Thoracic aorta (tissue), 2 donors: ENCODE results near the gene TTLL5. TPM values are rescaled to one million over a fixed set of nuclear protein-coding genes. Genes with fewer than 3 reads are reported as not detected.

Source experiments
- ATAC-seq: fragments of 150-250 bp; one replicate; pipeline ENCODE4 v1.8.0; 2017; ENCODE audit warnings: low read depth; ENCODE audit not compliant: insufficient number of reproducible peaks, low FRiP score
- DNase-seq: peaks from one replicate; pipeline ENCODE4 v3.0.0-alpha.2; 2020; ENCODE audit warnings: low spot score
- H3K27ac ChIP-seq, 2 donors: fragments of 200-600 bp; sonication (generic); 1 replicate in 1 of 2; 2 replicates in 1 of 2; pipeline ENCODE4 v1.5.1; 2016; ENCODE audit warnings: mild to moderate bottlenecking in 2 of 2, moderate library complexity in 2 of 2
- H3K27me3 ChIP-seq: fragments of 200-600 bp; sonication (generic); replicated peaks from 2 replicates; pipeline ENCODE4 v1.6.0; 2016; ENCODE audit warnings: mild to moderate bottlenecking; ENCODE audit not compliant: insufficient read depth
- H3K36me3 ChIP-seq: fragments of 200-600 bp; sonication (generic); one replicate; pipeline ENCODE4 v1.5.1; 2016
- H3K4me1 ChIP-seq, 2 donors: fragments of 200-600 bp; sonication (generic); 1 replicate in 1 of 2; 2 replicates in 1 of 2; pipeline versions ENCODE4 v1.5.1 to v1.6.0; 2016; ENCODE audit warnings: low read depth in 2 of 2, mild to moderate bottlenecking in 1 of 2; ENCODE audit not compliant: control insufficient read depth in 1 of 2
- H3K4me3 ChIP-seq: fragments of 200-600 bp; sonication (generic); 2 replicates; pipeline ENCODE4 v1.5.1; 2016; ENCODE audit warnings: mild to moderate bottlenecking
- H3K9me3 ChIP-seq: fragments of 200-600 bp; sonication (generic); 2 replicates; pipeline ENCODE4 v1.5.1; 2016
- CTCF ChIP-seq: fragments of 200-600 bp; sonication (generic); IDR thresholded peaks from one replicate; pipeline ENCODE4 v1.5.1; 2019; ENCODE audit warnings: antibody characterized with exemption
- total RNA-seq, 2 donors: library from RNA; depleted of rRNA; stranded (reverse); fragments of >200 nt; gene quantifications; one replicate each; pipeline versions ENCODE4 v1.1.0 to v1.2.3, GENCODE V29; 2016

Gene TTLL5
- total RNA-seq: 10 to 100 TPM; 34.7 to 47.9 TPM

- TF ChIP-seq CTCF: no peak
- Histone ChIP-seq H3K27ac (peak within 1 kb of the TSS; percentile 73 to 85), H3K4me1 (peaks cover 4 to 25% of the 10 kb centered on the region in 2 donors), H3K4me3 (peak within 1 kb of the TSS; percentile 77), H3K36me3 (no peaks in the 10 kb centered on the region), H3K27me3 (no peaks in the 10 kb centered on the region), H3K9me3 (no peaks in the 10 kb centered on the region)
- peak; percentile 99 for ATAC-seq
- DNase-seq: peak; percentile 87
Observed at GRCh38 chr14:75660630-75661498, at the start of gene TTLL5, which contains the start of gene ERG28. TSS of gene TTLL5 (plus strand) at chr14:75661246. CDS start at chr14:75663150, 1,904 bp downstream. TSS of gene ERG28 (minus strand) at chr14:75660876. CDS start at chr14:75657502, 3,374 bp downstream.

- DNase-seq: no peak
- Histone ChIP-seq H3K27ac (no peak overlapping the region), H3K4me3 (no peak overlapping the region), H3K9me3 (no peaks in the 10 kb centered on the region), H3K27me3 (no peaks in the 10 kb centered on the region), H3K36me3 (no peaks in the 10 kb centered on the region), H3K4me1 (peaks cover 6 to 15% of the 10 kb centered on the region in 2 donors)
- no peak for ATAC-seq
- no peak for TF ChIP-seq CTCF
Observed at GRCh38 chr14:75612157-75612556, 48.9 kb upstream of the TTLL5 start.

- DNase-seq (no peak), ATAC-seq (no peak)
- TF ChIP-seq CTCF: no peak
- no peaks in the 10 kb centered on the region for H3K9me3 ChIP-seq
- H3K27ac ChIP-seq: no peak overlapping the region
- H3K4me3 ChIP-seq: no peak overlapping the region
- no peaks in the 10 kb centered on the region for H3K27me3 ChIP-seq
- H3K4me1 ChIP-seq: peaks cover 6 to 15% of the 10 kb centered on the region in 2 donors
- H3K36me3 ChIP-seq: no peaks in the 10 kb centered on the region
Observed at GRCh38 chr14:75614179-75614578, 46.9 kb upstream of the TTLL5 start.

- peak; percentile 8 for ATAC-seq
- H3K27ac ChIP-seq: peak overlapping the region in 1 of 2 donors; percentile 36
- no peak for DNase-seq
- peaks cover 6 to 9% of the 10 kb centered on the region in 2 donors for H3K4me1 ChIP-seq
- H3K9me3 ChIP-seq: no peaks in the 10 kb centered on the region
- H3K36me3 ChIP-seq: no peaks in the 10 kb centered on the region
- no peaks in the 10 kb centered on the region for H3K27me3 ChIP-seq
- no peak for TF ChIP-seq CTCF
- no peak overlapping the region for H3K4me3 ChIP-seq
Observed at GRCh38 chr14:75615200-75615599, 45.8 kb upstream of the TTLL5 start.

GRCh38 chr14:75619548-75619947, 41.5 kb upstream of the TTLL5 start:
- ATAC-seq (no peak), DNase-seq (no peak)
- no peaks in the 10 kb centered on the region for H3K36me3 ChIP-seq
- no peak for TF ChIP-seq CTCF
- no peak overlapping the region for H3K27ac ChIP-seq
- no peaks in the 10 kb centered on the region for H3K9me3 ChIP-seq
- H3K27me3 ChIP-seq: no peaks in the 10 kb centered on the region
- H3K4me3 ChIP-seq: no peak overlapping the region
- H3K4me1 ChIP-seq: no peaks in the 10 kb centered on the region
